GM18520 (cell line): ENCODE data around the gene SCYL2.

Experiments
- ATAC-seq: cut with Tn5 transposase; IDR thresholded peaks from one replicate; pipeline ENCODE4 v1.9.1; 2021; ENCODE audit not compliant: unreplicated experiment

The SCYL2 gene

DNA sequence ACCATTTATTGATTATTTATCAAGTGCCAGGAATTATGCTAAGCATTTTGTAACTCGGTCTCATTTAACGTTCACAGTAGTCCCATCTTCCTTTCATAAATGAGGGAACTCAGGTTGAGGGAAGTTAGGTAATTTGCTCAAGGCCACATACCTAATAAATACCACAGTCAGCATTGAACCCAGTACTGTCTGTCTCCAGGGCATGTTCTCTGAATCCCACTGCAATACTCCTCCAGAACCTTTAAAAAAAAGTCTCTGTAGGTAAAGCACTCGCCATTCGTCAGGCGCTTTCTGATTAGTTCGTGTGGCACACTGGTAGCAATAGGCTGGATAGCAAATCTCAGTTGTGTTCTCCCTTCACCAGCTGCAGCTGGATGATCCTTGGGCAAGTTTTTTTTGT, 104.2 kb downstream of the SCYL2 start:
- ATAC-seq: no peak

DNA sequence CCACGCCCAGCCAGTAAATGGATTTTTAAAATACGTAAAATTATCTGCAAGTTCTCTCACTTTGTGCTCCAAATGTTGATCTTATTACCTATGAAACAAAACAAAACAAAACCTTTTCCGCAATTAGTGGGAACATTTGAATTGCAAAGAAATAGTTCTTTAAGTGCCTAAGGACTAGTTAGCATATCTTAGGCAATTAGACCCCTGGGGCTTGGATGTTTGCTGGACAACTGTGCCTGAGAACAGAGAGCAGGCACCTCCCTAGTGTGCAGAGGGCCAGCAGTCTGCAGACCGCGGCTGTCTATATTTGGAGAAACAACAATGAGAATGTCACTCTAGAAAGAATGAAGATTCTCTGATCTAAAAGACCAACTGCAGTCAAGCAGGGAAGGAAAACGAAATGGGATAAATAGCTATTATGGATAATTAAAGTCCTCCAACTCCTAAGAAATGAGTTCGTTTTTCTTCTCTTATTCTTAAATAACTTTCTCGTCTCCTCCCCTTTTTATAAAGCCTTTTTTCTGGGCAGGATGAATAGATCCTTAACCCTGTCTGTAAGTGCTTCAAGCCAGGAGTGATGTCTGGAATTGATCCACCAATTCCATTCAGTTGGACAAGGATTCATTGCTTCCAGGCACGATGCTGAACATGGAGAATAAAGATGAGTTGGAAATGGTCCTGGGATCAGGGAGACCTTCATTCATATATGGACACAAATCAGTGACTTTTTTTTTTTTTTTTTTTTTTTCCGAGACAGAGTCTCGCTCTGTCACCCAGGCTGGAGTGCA, 106.1 kb downstream of the SCYL2 start:
- ATAC-seq: no peak

DNA sequence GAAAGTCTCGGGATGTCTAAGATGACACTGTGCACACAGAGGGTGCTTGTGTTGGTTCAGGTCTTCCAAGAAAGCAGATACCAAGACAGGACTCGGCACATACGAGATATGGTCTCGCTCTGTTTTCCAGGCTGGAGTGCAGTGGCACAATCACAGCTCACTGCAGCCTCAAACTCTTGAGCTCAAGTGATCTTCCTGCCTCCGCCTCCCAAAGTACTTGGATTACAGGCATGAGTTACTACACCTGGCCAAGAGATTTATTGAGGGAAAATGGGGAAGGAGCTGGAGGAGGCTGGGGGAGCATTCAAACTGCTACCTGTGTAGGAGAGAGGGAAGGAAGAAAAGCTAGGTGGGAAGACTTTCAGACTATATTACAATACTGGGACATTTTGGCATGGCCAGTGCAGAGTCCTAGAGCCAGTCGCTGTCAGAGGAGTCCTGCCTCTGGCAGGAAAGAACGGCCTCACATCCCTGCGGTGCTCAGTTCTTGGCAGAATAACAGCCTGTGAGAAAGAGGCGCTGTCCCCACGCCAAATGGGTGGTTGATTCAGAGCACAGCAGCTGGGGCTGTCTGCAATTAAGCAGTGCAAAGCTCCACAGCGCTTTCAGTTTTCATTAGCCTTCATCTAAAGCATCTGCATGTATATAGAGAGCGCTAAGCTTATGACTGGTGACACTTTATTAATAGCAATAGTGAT, 108.2 kb downstream of the SCYL2 start:
- no peak for ATAC-seq

DNA sequence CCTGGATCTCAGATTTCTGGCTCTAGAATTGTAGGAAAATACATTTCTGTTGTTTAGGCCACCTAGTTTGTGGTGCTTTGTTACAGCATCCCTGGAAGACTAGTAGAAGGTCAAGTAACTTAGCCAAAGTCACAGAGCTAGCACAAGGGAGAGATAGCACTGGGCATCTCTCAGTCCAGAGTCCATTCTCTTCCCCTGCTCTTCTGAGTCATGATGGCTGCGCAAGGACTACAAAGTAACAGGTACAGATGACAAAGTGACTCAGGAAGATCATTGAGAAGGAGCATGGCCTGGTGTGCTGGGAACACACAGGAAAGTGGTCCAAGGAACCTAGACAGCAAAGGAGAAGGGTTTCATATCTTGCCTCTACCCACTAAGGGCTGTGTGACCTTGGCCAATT, 109.2 kb downstream of the SCYL2 start:
- ATAC-seq: no peak

DNA sequence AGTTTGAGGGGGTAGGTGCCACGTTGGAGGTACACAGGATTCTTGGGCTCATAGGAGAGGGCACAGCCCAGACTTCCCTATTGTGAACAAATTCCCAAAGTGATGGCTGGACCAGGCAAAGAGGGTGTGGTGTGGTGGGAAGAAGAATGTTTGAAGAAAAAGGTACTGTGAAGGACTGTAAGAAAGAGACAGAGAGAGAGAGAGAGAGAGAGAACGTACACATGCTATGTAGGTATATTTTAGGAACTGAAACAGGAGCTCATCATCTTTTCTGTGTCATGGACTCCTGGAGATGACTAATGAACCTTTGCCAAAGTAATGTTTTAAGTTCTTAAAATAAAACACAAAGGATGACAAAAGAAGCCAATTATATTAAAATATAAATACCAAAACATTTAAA, 114.4 kb downstream of the SCYL2 start:
- ATAC-seq: no peak

DNA sequence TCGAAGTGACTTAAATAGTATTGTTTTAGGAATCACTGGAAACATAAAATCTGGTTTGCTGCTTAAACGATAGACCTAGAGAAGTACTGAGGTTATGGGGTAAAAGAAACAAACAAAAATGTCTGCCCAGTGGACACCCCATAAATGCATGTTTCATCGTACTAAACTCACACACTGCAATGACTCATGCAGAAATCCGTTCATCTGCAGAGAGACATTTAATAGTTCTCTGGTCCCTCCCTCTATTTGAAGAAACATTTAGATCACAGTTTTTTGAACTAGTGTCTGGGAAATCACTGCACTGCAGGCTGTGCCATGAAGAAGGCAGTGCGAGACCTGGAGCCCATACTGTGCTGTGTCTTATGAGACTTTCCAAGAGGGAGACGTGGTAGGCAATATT, 115.4 kb downstream of the SCYL2 start:
- no peak for ATAC-seq

DNA sequence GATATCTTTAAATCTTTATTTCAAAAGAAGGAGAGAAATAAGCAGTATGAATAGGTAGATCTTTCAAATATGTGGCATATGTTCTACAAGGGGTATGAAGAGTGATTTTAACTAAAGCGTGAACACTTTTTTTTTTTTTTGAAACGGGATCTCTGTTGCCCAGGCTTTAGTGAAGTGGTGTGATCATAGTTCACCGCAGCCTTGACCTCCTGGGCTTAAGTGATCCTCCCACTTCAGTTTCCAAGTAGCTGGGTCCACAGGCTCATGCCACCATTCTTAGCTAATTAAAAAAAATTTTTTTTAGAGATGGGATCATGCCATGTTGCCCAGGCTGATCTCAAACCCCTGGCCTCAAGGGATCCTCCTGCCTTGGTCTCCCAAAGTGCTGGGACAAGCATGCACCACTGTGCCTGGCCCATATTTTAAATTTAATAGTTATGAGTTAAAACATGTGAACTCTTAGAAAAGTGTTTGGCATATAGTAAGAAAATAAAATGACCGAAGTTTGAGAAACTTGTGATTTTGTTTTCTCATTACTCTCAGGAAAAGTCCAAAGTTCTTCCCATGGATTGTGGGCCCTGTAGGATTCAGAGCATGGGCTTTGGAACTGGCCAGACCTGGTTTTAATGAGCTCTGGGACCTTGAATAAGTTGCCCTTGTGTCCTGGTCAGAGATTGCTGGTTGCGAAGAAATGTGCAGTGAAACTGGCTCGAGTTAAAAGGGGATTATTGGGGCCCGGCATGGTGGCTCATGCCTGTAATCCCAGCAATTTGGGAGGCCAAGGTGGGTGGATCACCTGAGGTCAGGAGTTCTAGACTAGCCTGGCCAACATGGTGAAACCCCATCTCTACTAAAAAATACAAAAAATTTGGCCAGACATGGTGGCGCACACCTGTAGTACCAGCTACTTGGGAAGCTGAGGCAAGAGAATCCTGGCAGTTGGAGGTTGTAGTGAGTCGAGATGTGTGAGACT, 116.9 kb downstream of the SCYL2 start:
- no peak for ATAC-seq

DNA sequence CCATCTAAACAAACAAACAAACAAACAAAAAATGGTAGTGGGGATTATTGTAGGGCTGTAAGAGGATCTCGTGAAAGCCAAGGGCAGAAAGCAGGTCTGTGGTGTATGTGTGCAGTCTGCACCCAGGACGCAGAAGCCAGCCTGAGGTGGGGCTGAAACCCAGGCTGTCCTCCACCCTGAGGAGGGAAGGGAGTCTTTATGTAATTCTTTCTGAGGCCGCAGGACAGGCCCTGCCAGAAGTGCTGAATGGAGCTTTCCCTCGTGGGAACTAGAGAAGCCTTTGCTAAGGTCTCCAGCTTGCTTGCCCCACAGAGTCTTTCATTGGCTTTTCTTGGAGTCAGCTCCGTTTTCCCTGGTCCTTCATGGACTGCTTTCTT, 117.6 kb downstream of the SCYL2 start:
- ATAC-seq: no peak

DNA sequence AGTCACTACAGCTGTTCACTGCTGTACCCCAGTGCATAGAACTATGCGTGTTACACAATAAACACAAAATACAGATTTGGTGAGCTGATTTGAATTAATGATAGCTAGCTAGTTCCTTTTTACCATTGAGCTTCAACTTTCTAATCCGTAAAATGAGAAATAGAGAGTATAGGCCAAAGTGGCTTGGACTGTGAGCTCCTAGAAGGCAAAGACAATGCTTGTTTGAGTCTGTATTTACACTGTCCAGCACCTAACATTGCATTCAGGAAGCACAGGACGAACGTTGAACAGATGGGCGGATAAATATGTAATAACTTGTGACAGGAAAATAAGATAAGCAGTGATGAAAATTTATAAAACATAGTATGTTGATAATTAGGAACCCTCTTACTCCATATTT, 121.4 kb downstream of the SCYL2 start:
- ATAC-seq: no peak
